Stimulated activated CD4-positive, alpha-beta T cell treated with anti-CD3 and anti-CD28 coated beads, Interleukin-2, amount 100 ng/mL, for 4 hours (primary cell): ENCODE measurements around the gene RETREG1.
"Not testable (repeated sequence)": the region's sequence is repeated elsewhere in the genome, so short reads cannot be mapped to it uniquely, and the experiment has no call there.

Experiments used
- DNase-seq: peaks from one replicate; pipeline ENCODE4 v3.0.0-alpha.2; 2020; ENCODE audit warnings: low read depth

The RETREG1 gene

GRCh38 chr5:16616536-16617273 lies at the start of gene RETREG1:
TSS of gene RETREG1 (minus strand) at chr5:16616997. CDS start at chr5:16616971, 26 bp downstream.
- DNase-seq = peak; percentile 86

- DNase-seq = no peak
Measured at GRCh38 chr5:16666130-16666882, 49.5 kb upstream of the RETREG1 start.

DNA sequence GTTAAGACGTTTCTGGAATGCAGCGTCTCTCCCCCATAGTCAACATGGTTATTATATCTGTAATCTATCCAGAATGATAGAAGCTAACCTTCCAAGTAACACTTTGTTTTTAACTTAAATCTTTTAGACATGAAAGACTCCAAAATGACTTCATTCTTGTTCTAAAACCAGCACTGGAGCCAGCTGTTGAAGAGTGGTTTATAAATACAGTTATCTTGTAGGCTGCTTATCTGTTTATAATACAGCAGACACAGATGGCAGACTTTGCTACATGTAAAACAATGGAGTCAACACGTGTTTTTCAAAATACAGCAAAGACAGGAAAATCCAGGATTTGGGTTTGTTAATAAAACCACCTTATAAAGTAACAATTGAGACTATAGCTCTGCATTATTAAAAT lies 48.8 kb upstream of the RETREG1 start:
- no peak for DNase-seq

- DNase-seq = no peak
Measured at GRCh38 chr5:16664368-16664767, 47.6 kb upstream of the RETREG1 start.

DNA sequence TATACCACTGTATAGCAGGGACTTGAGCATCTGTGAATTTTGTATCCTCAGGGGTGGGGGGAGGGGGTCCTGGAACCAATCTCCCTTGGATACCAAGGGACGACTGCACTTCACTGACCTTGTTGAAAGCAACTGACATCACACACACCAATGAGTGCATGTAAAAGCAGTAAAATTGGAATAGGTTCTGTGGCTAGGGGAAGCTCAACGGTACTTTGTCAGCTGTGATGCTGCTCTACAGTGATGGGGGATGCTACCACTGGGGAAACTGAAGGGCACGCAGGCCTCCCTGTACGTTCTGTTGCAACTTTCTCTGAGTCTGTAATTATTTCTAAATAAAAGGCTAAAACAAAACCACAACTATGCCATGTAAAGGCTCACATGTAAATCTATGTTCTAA lies 47.0 kb upstream of the RETREG1 start:
- no peak for DNase-seq

DNA sequence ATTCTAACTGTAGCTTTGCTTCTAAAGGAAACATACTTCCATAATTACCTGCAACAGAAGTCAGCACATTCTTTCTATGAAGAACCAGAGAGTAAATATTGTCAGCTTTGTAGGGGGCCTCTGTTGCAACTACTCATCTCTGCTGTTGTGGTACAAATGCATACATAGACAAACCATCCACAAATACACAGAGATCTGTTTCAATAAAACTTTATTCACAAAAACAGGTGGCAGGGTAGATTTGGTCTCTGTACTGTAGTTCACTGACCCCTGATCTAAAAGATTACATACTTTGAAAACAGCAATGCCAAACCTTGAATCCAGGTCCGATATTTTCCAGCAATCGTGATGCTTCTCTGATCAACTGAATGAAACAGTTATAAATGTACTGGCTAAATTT lies 44.9 kb upstream of the RETREG1 start:
- DNase-seq = no peak

DNA sequence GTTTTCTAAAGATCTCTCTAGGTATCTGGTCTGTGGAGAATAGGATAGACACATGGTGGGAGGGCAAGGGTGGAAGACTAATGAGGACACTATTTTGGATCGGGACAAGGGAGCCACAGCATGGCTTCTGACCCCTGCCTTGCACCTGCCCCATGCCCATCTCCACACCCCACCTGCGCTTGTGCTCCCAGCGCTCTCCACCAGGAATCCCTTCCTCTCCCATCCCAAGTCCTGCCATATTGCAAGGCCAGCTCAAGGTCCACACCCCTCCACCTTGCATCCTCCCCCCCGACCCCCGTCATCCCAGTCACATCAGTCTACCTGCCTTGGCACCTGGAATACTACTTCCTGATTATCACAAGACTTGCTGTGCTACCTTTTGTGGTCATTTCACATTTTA lies 44.2 kb upstream of the RETREG1 start:
- no peak for DNase-seq

- DNase-seq = no peak
Measured at GRCh38 chr5:16659536-16659935, 42.7 kb upstream of the RETREG1 start.

GRCh38 chr5:16656561-16657191 lies 39.9 kb upstream of the RETREG1 start:
- DNase-seq = no peak

DNA sequence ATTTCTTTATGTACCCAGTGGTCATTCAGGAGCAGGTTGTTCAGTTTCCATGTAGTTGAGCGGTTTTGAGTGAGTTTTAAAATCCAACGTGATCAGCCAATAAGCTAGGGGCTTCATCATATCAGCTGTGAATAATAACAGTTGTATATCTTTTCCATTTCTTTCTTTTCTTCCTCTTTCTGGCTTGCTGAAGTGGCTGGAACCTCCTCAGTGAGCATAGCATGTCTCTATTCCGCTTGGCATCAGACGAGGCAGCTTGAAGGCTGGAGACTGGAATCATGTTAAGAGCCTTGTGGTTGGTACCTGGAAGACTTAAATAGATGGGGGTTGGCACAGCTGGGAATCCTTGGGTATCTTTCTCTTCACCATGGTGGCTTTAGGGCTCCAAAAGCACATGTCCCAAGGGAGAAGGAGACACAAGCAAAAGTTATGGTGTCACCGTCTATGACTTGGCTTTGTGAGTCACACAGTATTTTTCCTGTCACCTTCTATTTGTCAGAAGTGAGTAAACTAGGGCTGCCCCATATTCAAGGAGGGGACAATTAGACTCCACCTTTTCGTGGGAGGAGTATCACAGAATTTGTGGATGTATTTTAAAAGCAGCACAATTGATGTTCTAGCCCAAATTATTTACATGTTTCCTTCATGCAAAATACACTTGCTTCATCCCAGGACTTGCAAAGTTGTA lies 38.0 kb upstream of the RETREG1 start:
- no peak for DNase-seq

DNA sequence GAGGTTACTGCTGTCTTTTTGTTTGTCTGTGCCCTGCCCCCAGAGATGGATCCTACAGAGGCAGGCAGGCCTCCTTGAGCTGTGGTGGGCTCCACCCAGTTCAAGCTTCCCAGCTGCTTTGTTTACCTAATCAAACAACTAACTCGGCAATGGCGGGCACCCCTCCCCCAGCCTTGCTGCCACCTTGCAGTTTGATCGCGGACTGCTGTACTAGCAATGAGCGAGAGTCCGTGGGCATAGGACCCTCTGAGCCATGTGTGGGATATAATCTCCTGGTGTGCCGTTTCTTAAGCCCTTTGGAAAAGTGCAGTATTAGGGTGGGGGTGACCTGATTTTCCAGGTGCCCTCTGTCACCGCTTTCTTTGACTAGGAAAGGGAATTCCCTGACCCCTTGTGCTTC lies 31.9 kb upstream of the RETREG1 start:
- not testable (repeated sequence) for DNase-seq

DNA sequence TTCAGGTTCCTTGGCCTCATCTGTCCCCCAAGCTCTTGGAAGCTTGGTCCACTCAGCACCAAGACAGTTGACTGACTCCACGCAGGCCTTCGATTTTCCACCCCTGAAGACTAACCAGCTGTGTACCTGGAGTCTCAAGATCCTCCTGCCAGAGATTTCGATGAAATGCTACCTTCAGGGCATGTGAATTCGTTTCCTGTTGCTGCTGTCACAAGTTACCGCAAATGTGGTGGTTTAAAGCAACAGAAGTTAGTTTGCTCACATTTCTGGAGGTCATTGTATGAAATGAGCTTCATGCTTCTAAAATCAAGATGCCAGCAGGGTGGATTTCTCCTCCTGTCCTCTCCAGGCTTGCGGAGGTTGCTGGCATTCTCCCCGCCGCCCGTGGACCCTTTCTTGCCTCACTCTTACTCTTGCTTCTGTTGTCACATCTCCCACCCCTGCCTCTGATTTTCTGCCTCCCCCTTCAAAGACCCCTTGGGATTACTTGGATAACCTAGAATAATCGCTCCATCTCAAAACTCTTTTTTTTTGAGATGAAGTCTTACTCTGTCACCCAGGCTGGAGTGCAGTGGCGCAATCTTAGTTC lies 27.6 kb upstream of the RETREG1 start:
- no peak for DNase-seq

- DNase-seq = no peak
Measured at GRCh38 chr5:16642867-16643266, 26.1 kb upstream of the RETREG1 start.

DNA sequence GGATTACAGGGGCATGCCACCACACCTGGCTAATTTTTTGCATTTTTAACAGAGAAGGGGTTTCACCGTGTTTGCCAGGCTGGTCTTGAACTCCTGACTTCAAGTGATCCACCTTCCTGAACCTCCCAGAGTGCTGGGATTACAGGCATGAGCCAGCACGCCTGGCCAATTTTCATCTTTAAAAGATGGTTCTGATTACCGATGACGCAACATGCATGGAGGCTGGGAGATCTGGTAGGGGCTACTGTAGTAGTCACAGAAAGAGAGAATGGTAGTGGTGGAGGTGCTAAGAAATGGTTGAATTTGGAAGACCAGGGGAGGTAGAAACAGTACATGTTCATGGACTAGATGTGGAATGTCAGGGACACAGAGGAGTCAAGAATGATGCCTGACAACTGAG lies 22.4 kb upstream of the RETREG1 start:
- DNase-seq = no peak

- DNase-seq = no peak
Measured at GRCh38 chr5:16628376-16628775, 11.6 kb upstream of the RETREG1 start.

DNA sequence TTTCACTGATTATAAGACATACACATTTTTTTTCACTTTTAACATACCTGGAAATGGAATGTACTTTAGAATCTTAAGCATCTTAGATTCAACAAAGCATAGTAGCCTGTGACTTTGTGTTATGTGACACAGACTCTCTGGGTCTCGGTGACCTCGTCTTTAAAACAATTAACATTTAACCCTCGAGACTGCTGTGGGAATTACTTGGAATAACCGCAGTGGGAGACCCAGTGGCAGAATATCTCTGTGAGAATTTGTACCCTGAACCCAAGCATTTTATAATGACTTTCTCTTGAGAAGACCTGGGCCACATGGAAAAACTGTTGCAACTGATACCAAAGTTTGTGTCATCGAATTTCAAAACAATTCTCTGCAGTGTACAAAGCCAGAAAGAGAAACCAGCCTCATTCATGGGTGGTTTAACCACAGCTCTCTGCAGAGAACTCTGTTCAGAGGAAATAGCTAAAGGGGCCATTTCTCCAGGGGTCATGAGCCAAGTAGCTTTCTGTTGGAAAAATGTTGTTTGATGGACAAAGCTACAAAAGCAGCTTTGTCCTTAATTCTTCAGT lies 10.0 kb upstream of the RETREG1 start:
- DNase-seq = no peak

GRCh38 chr5:16625096-16625495 lies 8.3 kb upstream of the RETREG1 start:
- DNase-seq = no peak

DNA sequence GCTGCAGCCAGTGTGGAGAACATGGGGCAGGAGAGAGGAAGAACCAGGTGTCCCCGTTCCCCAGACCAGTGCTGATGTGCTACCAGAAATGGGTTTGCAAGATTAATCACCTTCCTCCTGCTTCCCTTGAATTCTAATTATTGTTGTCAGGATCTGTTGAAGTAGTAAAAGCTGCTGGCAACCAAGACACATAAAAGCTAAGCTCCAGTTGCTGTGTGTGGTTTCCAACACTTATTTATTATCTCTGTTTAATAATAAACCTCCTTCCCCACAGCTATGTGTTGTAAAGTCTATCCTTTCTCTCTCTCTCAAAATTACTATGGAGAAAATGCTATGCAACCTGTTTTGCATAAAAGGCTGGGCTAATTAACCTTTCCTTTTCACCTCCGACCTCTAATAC lies 2.3 kb upstream of the RETREG1 start:
- no peak for DNase-seq

DNA sequence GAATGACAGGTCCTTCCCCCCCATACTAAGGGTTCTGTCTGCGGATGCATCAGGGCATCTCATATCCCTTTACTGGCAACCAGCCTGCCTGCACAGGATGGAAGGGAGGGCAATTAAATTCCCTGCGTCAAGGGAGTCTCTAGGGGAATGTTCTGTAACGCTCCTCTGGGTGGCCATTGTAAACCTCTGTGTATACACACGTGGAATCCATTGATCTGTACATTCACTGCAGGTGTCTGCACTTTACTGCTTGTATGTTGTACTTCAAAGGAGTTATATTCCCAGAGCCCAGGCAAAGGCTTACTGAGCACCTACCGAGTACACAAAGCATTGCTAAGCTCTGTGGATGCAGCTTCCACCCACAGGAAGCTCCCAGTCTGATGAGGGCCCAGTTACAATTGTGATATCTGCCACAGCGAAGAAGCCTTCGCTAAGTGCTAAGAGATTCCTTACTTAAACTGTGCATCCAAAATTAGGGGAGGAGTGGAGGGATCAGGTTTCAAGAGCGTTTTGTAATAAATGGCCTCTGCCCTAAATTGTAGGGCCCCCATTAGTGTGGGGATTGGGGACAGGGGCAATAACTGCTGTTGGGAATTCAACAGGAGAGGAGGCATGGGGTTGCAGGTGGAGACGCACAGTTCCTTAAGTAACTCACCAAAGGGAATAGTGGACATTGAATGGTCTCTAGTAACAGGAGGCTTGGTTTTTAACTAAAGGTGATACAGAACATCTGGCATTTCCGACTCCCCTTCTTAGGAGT lies 1.5 kb upstream of the RETREG1 start:
- no peak for DNase-seq

DNA sequence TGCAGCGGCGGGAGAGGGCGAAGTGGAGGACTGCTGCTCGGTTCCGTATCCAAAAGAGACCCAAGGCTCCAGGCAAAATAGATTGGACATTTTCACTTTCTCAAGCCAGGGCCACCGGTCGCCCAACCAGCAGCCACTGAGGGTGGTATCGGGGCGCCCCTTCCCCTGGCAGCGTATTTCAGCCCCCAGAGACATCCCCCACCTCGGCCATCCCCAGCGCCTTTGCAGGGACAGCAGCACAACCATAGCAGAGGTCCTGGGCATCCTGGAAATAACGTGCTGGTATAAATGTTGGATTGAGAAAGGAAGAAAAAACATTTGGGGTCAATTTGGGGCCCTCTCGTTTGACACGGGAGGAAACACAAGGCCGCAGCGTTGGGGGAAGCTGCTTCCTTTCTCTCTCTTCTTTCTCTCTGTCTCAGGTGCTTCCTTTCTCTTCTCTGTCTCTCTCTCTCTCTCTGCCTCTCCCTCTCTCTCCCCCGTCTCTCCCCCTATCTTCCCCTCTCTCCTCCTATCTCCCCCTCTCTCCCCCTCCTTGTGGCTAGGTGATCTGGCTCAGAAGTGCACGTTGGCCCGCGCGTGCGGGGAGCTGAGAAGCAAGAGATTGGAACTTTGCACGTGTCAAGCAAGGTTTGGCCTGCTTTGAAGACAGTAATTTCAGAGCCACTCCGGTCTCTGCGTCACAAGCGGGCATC lies 624 bp upstream of the RETREG1 start:
- peak; percentile 47 for DNase-seq
